HepG2 (cell line): ENCODE results near the gene BDH2. TPM values are rescaled to one million over a fixed set of nuclear protein-coding genes. Genes with fewer than 3 reads are reported as not detected.

ENCODE experiments used
- ASH2L ChIP-seq: fragments of 300-600, 200-600 bp; sonication (generic); IDR thresholded peaks from 2 replicates; pipeline ENCODE4 v1.7.0; 2017; ENCODE audit warnings: low read depth, mild to moderate bottlenecking, moderate library complexity, mixed read lengths, low read length; ENCODE audit not compliant: insufficient read length
- CEBPB ChIP-seq: IDR thresholded peaks from 2 replicates; pipeline ENCODE4 v1.6.1; 2011; ENCODE audit warnings: low read depth, low read length, improper control_type of control experiment, borderline replicate concordance
- CEBPG ChIP-seq: IDR thresholded peaks from 2 replicates; pipeline ENCODE4 v1.6.1; 2016
- GABPA ChIP-seq, 2 experiments: IDR thresholded peaks; 2 replicates each; pipeline ENCODE4 v1.6.1; 2011 to 2016; ENCODE audit warnings: low read depth in 2 of 2, low read length in 1 of 2, missing biosample characterization in 1 of 2, missing genetic modification characterization in 1 of 2
- GATAD2A ChIP-seq: IDR thresholded peaks from 2 replicates; pipeline ENCODE4 v1.6.1; 2016
- IRF2 ChIP-seq: IDR thresholded peaks from 2 replicates; pipeline ENCODE4 v1.6.1; 2018; ENCODE audit warnings: missing genetic modification reagents, missing compliant biosample characterization
- KDM3A ChIP-seq: IDR thresholded peaks from 2 replicates; pipeline ENCODE4 v1.6.1; 2018; ENCODE audit warnings: low read depth, missing compliant biosample characterization
- MAZ ChIP-seq, 2 experiments: sonication (generic) in 1 of 2; formaldehyde crosslinking in 1 of 2; IDR thresholded peaks; 2 replicates each; pipeline versions ENCODE4 v1.5.0 to v1.6.1; 2012 to 2020; ENCODE audit warnings: low read depth in 2 of 2, mild to moderate bottlenecking in 2 of 2, borderline replicate concordance in 1 of 2, improper control_type of control experiment in 1 of 2, low read length in 1 of 2, missing genetic modification reagents in 1 of 2, moderate library complexity in 1 of 2
- NCOA5 ChIP-seq: sonication (generic); formaldehyde crosslinking; IDR thresholded peaks from 2 replicates; pipeline ENCODE4 v1.4.0; 2020; ENCODE audit warnings: missing genetic modification reagents
- RAD21 ChIP-seq: fragments of 450-650 bp; formaldehyde crosslinking; IDR thresholded peaks from 2 replicates; pipeline ENCODE4 v1.5.0; 2020; ENCODE audit warnings: mild to moderate bottlenecking
- SYNCRIP ChIP-seq: fragments of 200-400 bp; formaldehyde crosslinking; IDR thresholded peaks from 2 replicates; pipeline ENCODE4 v1.6.1; 2018; ENCODE audit warnings: mild to moderate bottlenecking, low read depth, low read length; ENCODE audit not compliant: insufficient read depth
- TEAD3 ChIP-seq: optimal IDR thresholded peaks from 2 replicates; pipeline ENCODE3; 2016; ENCODE audit warnings: borderline replicate concordance
- THAP11 ChIP-seq: IDR thresholded peaks from 2 replicates; pipeline ENCODE4 v1.6.1; 2016; ENCODE audit warnings: missing biosample characterization, missing genetic modification reagents
- ZFP90 ChIP-seq: sonication (generic); formaldehyde crosslinking; IDR thresholded peaks from 2 replicates; pipeline ENCODE4 v1.8.0; 2022; ENCODE audit warnings: missing genetic modification reagents, mild to moderate bottlenecking, inconsistent platforms, borderline replicate concordance
- ZNF501 ChIP-seq: sonication (generic); formaldehyde crosslinking; IDR thresholded peaks from 2 replicates; pipeline ENCODE4 v1.5.1; 2020; ENCODE audit warnings: mild to moderate bottlenecking, moderate library complexity, missing genetic modification reagents
- ZNF619 ChIP-seq: sonication (generic); formaldehyde crosslinking; IDR thresholded peaks from 2 replicates; pipeline ENCODE4 v1.4.0; 2020; ENCODE audit warnings: mild to moderate bottlenecking, missing genetic modification reagents
- ZNF766 ChIP-seq: sonication (generic); formaldehyde crosslinking; IDR thresholded peaks from 2 replicates; pipeline ENCODE4 v1.5.0; 2020; ENCODE audit warnings: missing genetic modification reagents, borderline replicate concordance
- ZNF775 ChIP-seq: sonication (generic); formaldehyde crosslinking; IDR thresholded peaks from 2 replicates; pipeline ENCODE4 v1.4.0; 2020; ENCODE audit warnings: missing genetic modification reagents, mild to moderate bottlenecking, moderate library complexity, borderline replicate concordance
- polyA plus RNA-seq, 8 experiments: library from polyadenylated mRNA; depleted of rRNA in 3 of 8; stranded (reverse) in 7 of 8; unstranded in 1 of 8; fragments of >200 nt; fragmentation: Illumina TruSeq in 4 of 8; extraction: Trizol in 4 of 8; gene quantifications; 2 replicates each; pipeline versions ENCODE4 v1.2.1 to v1.2.3, GENCODE V29; 2011 to 2016; ENCODE audit warnings: low read depth in 4 of 8, missing spikeins in 1 of 8, mixed read lengths in 1 of 8; ENCODE audit not compliant: insufficient read depth in 1 of 8
- total RNA-seq, 5 experiments: library from RNA; depleted of rRNA; stranded (reverse); fragments of >200 nt; fragmentation: Illumina TruSeq; extraction: Trizol; gene quantifications; 2 replicates each; pipeline ENCODE4 v1.2.3, GENCODE V29; 2016; ENCODE audit warnings: low read depth in 1 of 5
- TF ChIP-seq, protein P1 (sequence below): IDR thresholded peaks from 2 replicates; pipeline ENCODE4 v1.6.1; 2012; ENCODE audit warnings: low read depth, low read length, improper control_type of control experiment
- TF ChIP-seq, protein P2 (sequence below): sonication (generic); formaldehyde crosslinking; IDR thresholded peaks from 2 replicates; pipeline ENCODE4 v1.4.0; 2020; ENCODE audit warnings: missing genetic modification reagents
- TF ChIP-seq, protein P3 (sequence below): IDR thresholded peaks from 2 replicates; pipeline ENCODE4 v1.6.1; 2016; ENCODE audit warnings: missing compliant biosample characterization, missing genetic modification reagents, borderline replicate concordance
- TF ChIP-seq, protein P4 (sequence below): IDR thresholded peaks from 2 replicates; pipeline ENCODE4 v1.6.1; 2016; ENCODE audit warnings: missing genetic modification reagents, missing compliant biosample characterization

BDH2 gene
- total and polyA plus RNA-seq, 2 of the 13 experiments (the other 11 are each of a cell fraction or from before 2014, with no cell fraction given), result 34.8 to 46.2 TPM

DNA sequence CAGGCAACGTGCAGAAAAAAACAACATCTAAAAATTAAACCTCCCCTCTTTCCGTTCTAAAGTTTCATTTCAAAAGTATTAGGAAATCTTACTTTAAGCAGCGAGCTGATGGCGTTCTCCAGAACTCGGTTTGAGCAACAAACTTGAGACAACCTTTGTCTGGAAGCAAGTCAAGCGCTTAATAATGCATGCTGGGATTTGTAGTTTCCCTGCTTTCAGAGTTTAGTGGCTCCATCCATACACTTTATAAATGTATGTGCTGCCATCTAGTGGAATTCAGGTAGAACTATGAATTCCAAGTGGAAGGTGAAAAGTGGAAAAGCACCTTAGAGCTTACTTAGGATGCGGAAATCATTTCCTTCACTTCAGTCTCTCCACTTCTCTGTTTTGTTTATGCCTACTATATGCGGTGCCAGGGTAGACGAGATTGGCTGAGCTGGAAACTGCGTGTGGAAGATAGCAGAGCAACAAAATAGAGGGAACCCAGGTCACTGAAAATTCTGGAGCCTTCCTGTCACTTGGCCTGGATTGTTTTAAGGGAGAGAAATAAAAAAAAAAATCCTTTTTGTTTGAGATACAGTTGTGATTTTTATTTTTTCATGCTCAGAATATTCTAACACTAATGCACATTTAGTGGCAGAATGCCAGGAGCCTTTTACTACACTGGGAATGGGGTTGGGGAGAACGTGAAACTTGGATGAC is at the start of gene BDH2 (continued):
- TF ChIP-seq, protein P1, sequence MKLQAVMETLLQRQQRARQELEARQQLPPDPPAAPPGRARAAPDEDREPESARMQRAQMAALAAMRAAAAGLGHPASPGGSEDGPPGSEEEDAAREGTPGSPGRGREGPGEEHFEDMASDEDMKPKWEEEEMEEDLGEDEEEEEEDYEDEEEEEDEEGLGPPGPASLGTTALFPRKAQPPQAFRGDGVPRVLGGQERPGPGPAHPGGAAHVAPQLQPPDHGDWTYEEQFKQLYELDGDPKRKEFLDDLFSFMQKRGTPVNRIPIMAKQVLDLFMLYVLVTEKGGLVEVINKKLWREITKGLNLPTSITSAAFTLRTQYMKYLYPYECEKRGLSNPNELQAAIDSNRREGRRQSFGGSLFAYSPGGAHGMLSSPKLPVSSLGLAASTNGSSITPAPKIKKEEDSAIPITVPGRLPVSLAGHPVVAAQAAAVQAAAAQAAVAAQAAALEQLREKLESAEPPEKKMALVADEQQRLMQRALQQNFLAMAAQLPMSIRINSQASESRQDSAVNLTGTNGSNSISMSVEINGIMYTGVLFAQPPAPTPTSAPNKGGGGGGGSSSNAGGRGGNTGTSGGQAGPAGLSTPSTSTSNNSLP, result peak; percentile 89
- peak; percentile 100 for TF ChIP-seq THAP11
- TF ChIP-seq, protein P2, sequence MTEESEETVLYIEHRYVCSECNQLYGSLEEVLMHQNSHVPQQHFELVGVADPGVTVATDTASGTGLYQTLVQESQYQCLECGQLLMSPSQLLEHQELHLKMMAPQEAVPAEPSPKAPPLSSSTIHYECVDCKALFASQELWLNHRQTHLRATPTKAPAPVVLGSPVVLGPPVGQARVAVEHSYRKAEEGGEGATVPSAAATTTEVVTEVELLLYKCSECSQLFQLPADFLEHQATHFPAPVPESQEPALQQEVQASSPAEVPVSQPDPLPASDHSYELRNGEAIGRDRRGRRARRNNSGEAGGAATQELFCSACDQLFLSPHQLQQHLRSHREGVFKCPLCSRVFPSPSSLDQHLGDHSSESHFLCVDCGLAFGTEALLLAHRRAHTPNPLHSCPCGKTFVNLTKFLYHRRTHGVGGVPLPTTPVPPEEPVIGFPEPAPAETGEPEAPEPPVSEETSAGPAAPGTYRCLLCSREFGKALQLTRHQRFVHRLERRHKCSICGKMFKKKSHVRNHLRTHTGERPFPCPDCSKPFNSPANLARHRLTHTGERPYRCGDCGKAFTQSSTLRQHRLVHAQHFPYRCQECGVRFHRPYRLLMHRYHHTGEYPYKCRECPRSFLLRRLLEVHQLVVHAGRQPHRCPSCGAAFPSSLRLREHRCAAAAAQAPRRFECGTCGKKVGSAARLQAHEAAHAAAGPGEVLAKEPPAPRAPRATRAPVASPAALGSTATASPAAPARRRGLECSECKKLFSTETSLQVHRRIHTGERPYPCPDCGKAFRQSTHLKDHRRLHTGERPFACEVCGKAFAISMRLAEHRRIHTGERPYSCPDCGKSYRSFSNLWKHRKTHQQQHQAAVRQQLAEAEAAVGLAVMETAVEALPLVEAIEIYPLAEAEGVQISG (CRISPR knock-in tag), result peak; percentile 42; the same call in 1 of the 2 replicates
- 0 out of 2 replicates have a peak, but pooled peaks have one; percentile 40 for TF ChIP-seq IRF2
- TF ChIP-seq ZNF775, result no peak
- no peak for TF ChIP-seq ZNF501
- TF ChIP-seq, protein P3, sequence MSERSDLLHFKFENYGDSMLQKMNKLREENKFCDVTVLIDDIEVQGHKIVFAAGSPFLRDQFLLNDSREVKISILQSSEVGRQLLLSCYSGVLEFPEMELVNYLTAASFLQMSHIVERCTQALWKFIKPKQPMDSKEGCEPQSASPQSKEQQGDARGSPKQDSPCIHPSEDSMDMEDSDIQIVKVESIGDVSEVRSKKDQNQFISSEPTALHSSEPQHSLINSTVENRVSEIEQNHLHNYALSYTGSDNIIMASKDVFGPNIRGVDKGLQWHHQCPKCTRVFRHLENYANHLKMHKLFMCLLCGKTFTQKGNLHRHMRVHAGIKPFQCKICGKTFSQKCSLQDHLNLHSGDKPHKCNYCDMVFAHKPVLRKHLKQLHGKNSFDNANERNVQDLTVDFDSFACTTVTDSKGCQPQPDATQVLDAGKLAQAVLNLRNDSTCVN (CRISPR knock-in tag), result peak; percentile 69; the same call in 1 of the 2 replicates
- 0 out of 2 replicates have a peak, but pooled peaks have one; percentile 21 for TF ChIP-seq KDM3A (CRISPR knock-in tag)
- TF ChIP-seq RAD21 (CRISPR knock-in tag), result peak; percentile 72
- TF ChIP-seq NCOA5 (CRISPR knock-in tag), result no peak
- TF ChIP-seq CEBPG (CRISPR knock-in tag), result peak; percentile 47; the same call in 1 of the 2 replicates
- no peak for TF ChIP-seq MAZ (IDR thresholded peaks at IDR 0.05; ENCODE audit: borderline replicate concordance, low read depth, low read length)
- no peak for TF ChIP-seq MAZ (CRISPR knock-in tag; IDR thresholded peaks at IDR 0.05; ENCODE audit: low read depth)
- TF ChIP-seq ZFP90, result no peak
- peak; percentile 36; the same call in 1 of the 2 replicates for TF ChIP-seq GATAD2A (CRISPR knock-in tag)
- no peak for TF ChIP-seq SYNCRIP
- peak; percentile 67 for TF ChIP-seq TEAD3
- TF ChIP-seq ZNF766 (CRISPR knock-in tag), result no peak
- TF ChIP-seq, protein P4, sequence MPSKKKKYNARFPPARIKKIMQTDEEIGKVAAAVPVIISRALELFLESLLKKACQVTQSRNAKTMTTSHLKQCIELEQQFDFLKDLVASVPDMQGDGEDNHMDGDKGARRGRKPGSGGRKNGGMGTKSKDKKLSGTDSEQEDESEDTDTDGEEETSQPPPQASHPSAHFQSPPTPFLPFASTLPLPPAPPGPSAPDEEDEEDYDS (CRISPR knock-in tag), result peak; percentile 52; the same call in 1 of the 2 replicates
- TF ChIP-seq GABPA (IDR thresholded peaks at IDR 0.05; ENCODE audit: low read depth, low read length), result no peak
- peak; percentile 57 for TF ChIP-seq GABPA (CRISPR knock-in tag; IDR thresholded peaks at IDR 0.05; ENCODE audit: low read depth)
- TF ChIP-seq CEBPB, result peak; percentile 29; the same call in 1 of the 2 replicates
- no peak for TF ChIP-seq ZNF619 (CRISPR knock-in tag)
- peak; percentile 40 for TF ChIP-seq ASH2L
